SK-N-MC (cell line): ENCODE measurements around the gene ZSWIM8.

Experiments used
- DNase-seq: peaks from one replicate; pipeline ENCODE4 v3.0.0-alpha.2; 2011; ENCODE audit warnings: low read depth, low spot score
- H3K27ac ChIP-seq: fragments of 200-600 bp; sonication (generic); 2 replicates; pipeline ENCODE4 v1.5.1; 2016; ENCODE audit warnings: mixed run types
- H3K36me3 ChIP-seq: fragments of 200-600 bp; sonication (generic); 2 replicates; pipeline ENCODE4 v1.6.1; 2017; ENCODE audit warnings: antibody characterized with exemption, low read length, mixed read lengths; ENCODE audit not compliant: insufficient read depth
- H3K4me3 ChIP-seq: fragments of 200-600 bp; sonication (generic); 2 replicates; pipeline ENCODE4 v1.5.1; 2016
- H3K9ac ChIP-seq: fragments of 200-600 bp; sonication (generic); 2 replicates; pipeline ENCODE4 v1.8.0; 2017; ENCODE audit warnings: mixed run types, mixed read lengths; ENCODE audit not compliant: insufficient read length
- H3K9me3 ChIP-seq: fragments of 200-600 bp; sonication (generic); 2 replicates; pipeline ENCODE4 v1.6.1; 2017; ENCODE audit warnings: low read depth, mild to moderate bottlenecking, antibody characterized with exemption, low read length, moderate library complexity, mixed read lengths
- EZH2 ChIP-seq: fragments of 200-600 bp; sonication (generic); IDR thresholded peaks from one replicate; pipeline ENCODE4 v1.6.1; 2017; ENCODE audit warnings: antibody characterized with exemption
- FOXP2 ChIP-seq: optimal IDR thresholded peaks from 2 replicates; pipeline ENCODE3; 2011; ENCODE audit warnings: mild to moderate bottlenecking, moderate library complexity; ENCODE audit not compliant: insufficient read depth; ENCODE audit errors: extremely low read length, control extremely low read depth
- POLR2AphosphoS5 ChIP-seq: IDR thresholded peaks from 2 replicates; pipeline ENCODE4 v1.6.1; 2012; ENCODE audit warnings: mild to moderate bottlenecking, low read depth, low read length, borderline replicate concordance

The ZSWIM8 gene

GRCh38 chr10:73839276-73839966, 54.0 kb downstream of the ZSWIM8 start:
- TF ChIP-seq EZH2: no peak
- TF ChIP-seq FOXP2: no peak
- TF ChIP-seq POLR2AphosphoS5: no peak
- Histone ChIP-seq H3K9me3 (no peaks in the 10 kb centered on the region), H3K4me3 (no peak overlapping the region), H3K27ac (no peak overlapping the region), H3K36me3 (no peaks in the 10 kb centered on the region), H3K9ac (no peak overlapping the region)
- no peak for DNase-seq

- no peak overlapping the region for H3K4me3 ChIP-seq
- H3K9me3 ChIP-seq: no peaks in the 10 kb centered on the region
- H3K36me3 ChIP-seq: no peaks in the 10 kb centered on the region
- TF ChIP-seq POLR2AphosphoS5 (no peak), EZH2 (no peak), FOXP2 (no peak)
- no peak overlapping the region for H3K27ac ChIP-seq
- H3K9ac ChIP-seq: no peak overlapping the region
- no peak for DNase-seq
These were observed 54.6 kb downstream of the ZSWIM8 start for GRCh38 chr10:73840056-73840402.

- H3K36me3 ChIP-seq: no peaks in the 10 kb centered on the region
- no peak overlapping the region for H3K27ac ChIP-seq
- H3K9ac ChIP-seq: no peak overlapping the region
- no peak for DNase-seq
- no peaks in the 10 kb centered on the region for H3K9me3 ChIP-seq
- no peak overlapping the region for H3K4me3 ChIP-seq
- TF ChIP-seq POLR2AphosphoS5 (no peak), FOXP2 (no peak), EZH2 (no peak)
These were observed 55.1 kb downstream of the ZSWIM8 start for GRCh38 chr10:73840403-73841060.

- Histone ChIP-seq H3K9ac (no peak overlapping the region), H3K36me3 (no peaks in the 10 kb centered on the region), H3K4me3 (no peak overlapping the region), H3K27ac (no peak overlapping the region), H3K9me3 (no peaks in the 10 kb centered on the region)
- no peak for DNase-seq
- TF ChIP-seq EZH2 (no peak), FOXP2 (no peak), POLR2AphosphoS5 (no peak)
These were observed 55.6 kb downstream of the ZSWIM8 start for GRCh38 chr10:73841061-73841421.

- H3K27ac ChIP-seq: no peak overlapping the region
- H3K9ac ChIP-seq: no peak overlapping the region
- no peaks in the 10 kb centered on the region for H3K9me3 ChIP-seq
- no peak for DNase-seq
- TF ChIP-seq EZH2: no peak
- TF ChIP-seq FOXP2: no peak
- no peak for TF ChIP-seq POLR2AphosphoS5
- H3K4me3 ChIP-seq: no peak overlapping the region
- H3K36me3 ChIP-seq: no peaks in the 10 kb centered on the region; the same call in 1 of the 2 replicates
These were observed 56.3 kb downstream of the ZSWIM8 start for GRCh38 chr10:73841526-73842285.

GRCh38 chr10:73842349-73842748, 56.9 kb downstream of the ZSWIM8 start:
- no peak overlapping the region for H3K9ac ChIP-seq
- H3K36me3 ChIP-seq: peaks cover 6% of the 10 kb centered on the region; the same call in 1 of the 2 replicates
- TF ChIP-seq POLR2AphosphoS5 (no peak), EZH2 (no peak), FOXP2 (no peak)
- H3K4me3 ChIP-seq: no peak overlapping the region
- no peak for DNase-seq
- H3K27ac ChIP-seq: no peak overlapping the region
- H3K9me3 ChIP-seq: no peaks in the 10 kb centered on the region

- Histone ChIP-seq H3K27ac (no peak overlapping the region), H3K9ac (no peak overlapping the region), H3K36me3 (peaks cover 12% of the 10 kb centered on the region; the same call in 1 of the 2 replicates), H3K9me3 (no peaks in the 10 kb centered on the region), H3K4me3 (no peak overlapping the region)
- no peak for TF ChIP-seq FOXP2
- no peak for DNase-seq
These were observed 57.9 kb downstream of the ZSWIM8 start for GRCh38 chr10:73843261-73843660.

- H3K4me3 ChIP-seq: no peak overlapping the region
- H3K9ac ChIP-seq: no peak overlapping the region
- DNase-seq: no peak
- TF ChIP-seq POLR2AphosphoS5: no peak
- no peak for TF ChIP-seq FOXP2
- no peak for TF ChIP-seq EZH2
- no peaks in the 10 kb centered on the region for H3K9me3 ChIP-seq
- H3K36me3 ChIP-seq: peaks cover 19% of the 10 kb centered on the region
- H3K27ac ChIP-seq: no peak overlapping the region
These were observed 61.6 kb downstream of the ZSWIM8 start for GRCh38 chr10:73847031-73847430.
